RPMI7951 (cell line): ENCODE measurements around the gene GLB1L. TPM values are rescaled to one million over a fixed set of nuclear protein-coding genes. Genes with fewer than 3 reads are reported as not detected.
A peak's percentile ranks its signal among the peaks of the same experiment; 100 is the strongest.

ENCODE experiments used
- DNase-seq: peaks from one replicate; pipeline ENCODE4 v3.0.0-alpha.2; 2012; ENCODE audit warnings: low read depth
- total RNA-seq: library from RNA; depleted of rRNA; stranded (reverse); fragments of >200 nt; shearing (Covaris generic); gene quantifications from 2 replicates; pipeline ENCODE4 v1.2.3, GENCODE V29; 2014

Gene GLB1L
- total RNA-seq, 1 experiment from 2014 or later: 35.0 TPM

- no peak for DNase-seq
These were observed 7.9 kb upstream of the GLB1L start, which contains the start of gene TUBA4B for GRCh38 chr2:219252900-219253752. Gene TUBA4B, plus strand, starts transcription at chr2:219253243. Its CDS starts 165 bp downstream, at chr2:219253408.

- no peak for DNase-seq
These were observed 7.3 kb upstream of the GLB1L start for GRCh38 chr2:219252570-219252899.

GRCh38 chr2:219252084-219252483 is 6.8 kb upstream of the GLB1L start:
- no peak for DNase-seq

GRCh38 chr2:219251656-219252055 is 6.4 kb upstream of the GLB1L start:
- DNase-seq: peak; percentile 80

- no peak for DNase-seq
These were observed 5.0 kb upstream of the GLB1L start for GRCh38 chr2:219250049-219250781.

GRCh38 chr2:219249203-219249980 is 4.1 kb upstream of the GLB1L start:
- peak; percentile 85 for DNase-seq

- DNase-seq: no peak
These were observed 3.6 kb upstream of the GLB1L start for GRCh38 chr2:219248845-219249202.

GRCh38 chr2:219247678-219248642 is 2.7 kb upstream of the GLB1L start:
- DNase-seq: no peak

- DNase-seq: no peak
These were observed 1.3 kb upstream of the GLB1L start for GRCh38 chr2:219246559-219246958.

GRCh38 chr2:219245899-219246230 is 621 bp upstream of the GLB1L start:
- no peak for DNase-seq

- DNase-seq: no peak
These were observed 476 bp downstream of the GLB1L start for GRCh38 chr2:219244789-219245147.

GRCh38 chr2:219243291-219243761 is 1.9 kb downstream of the GLB1L start:
- DNase-seq: peak; percentile 54

GRCh38 chr2:219234331-219234730 is 10.9 kb downstream of the GLB1L start:
- DNase-seq: no peak

GRCh38 chr2:219230059-219230540 is 15.1 kb downstream of the GLB1L start:
- DNase-seq: peak; percentile 59

GRCh38 chr2:219229305-219230058 is 15.8 kb downstream of the GLB1L start, which contains the start of the genes ANKZF1 and ATG9A:
Gene ANKZF1, plus strand, starts transcription at chr2:219229806. Its CDS starts 452 bp downstream, at chr2:219230258.
Gene ATG9A, minus strand, starts transcription at chr2:219229636. Its CDS starts 1,612 bp downstream, at chr2:219228024.
- peak; percentile 99 for DNase-seq

GRCh38 chr2:219228911-219229304 is 16.3 kb downstream of the GLB1L start:
- no peak for DNase-seq

GRCh38 chr2:219228041-219228910 is 17.0 kb downstream of the GLB1L start:
- DNase-seq: no peak

- DNase-seq: no peak
These were observed 19.9 kb downstream of the GLB1L start for GRCh38 chr2:219225350-219225749.
